22Rv1 (cell line): ENCODE measurements around the gene ITFG1.

ENCODE experiments used
- CTCF ChIP-seq: fragments of 450-650 bp; IDR thresholded peaks from 2 replicates; pipeline ENCODE4 v1.5.1; 2017; ENCODE audit warnings: mild to moderate bottlenecking
- ZFX ChIP-seq: fragments of 450-650 bp; IDR thresholded peaks from 2 replicates; pipeline ENCODE4 v1.6.1; 2017; ENCODE audit warnings: antibody characterized with exemption, borderline replicate concordance

- TF ChIP-seq CTCF = no peak
- TF ChIP-seq ZFX = no peak
These were observed 161.3 kb downstream of the ITFG1 start for GRCh38 chr16:47299587-47299986.
